ENCODE results near the gene TSGA10IP. TPM values are rescaled to one million over a fixed set of nuclear protein-coding genes. Genes with fewer than 3 reads are reported as not detected.

Gene TSGA10IP
- total and polyA plus RNA-seq, 10 of the 15 experiments (the other 5 are each of a cell fraction or from before 2014, with no cell fraction given), result not detected

DNA sequence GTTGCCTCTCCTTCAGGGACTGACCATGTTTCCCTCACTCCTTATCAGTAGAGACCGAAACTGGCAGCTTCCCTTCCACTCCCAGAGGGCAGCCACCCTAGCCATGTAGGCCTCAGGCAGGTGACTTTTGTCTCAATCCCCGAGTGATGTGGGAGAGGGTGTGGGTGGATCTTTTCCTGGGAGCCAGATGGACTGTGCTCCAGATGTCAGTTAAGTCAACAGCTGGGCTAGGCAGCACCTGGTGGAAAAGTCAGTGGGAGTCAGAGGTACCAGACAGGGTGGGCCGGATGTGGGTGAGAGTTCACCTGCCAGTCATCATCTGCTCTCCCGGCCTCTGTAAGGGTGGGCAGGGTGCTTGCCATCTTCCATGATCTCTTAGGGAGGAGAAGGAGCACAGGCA, 58.9 kb downstream of the TSGA10IP start:
- TF ChIP-seq KAT2A (conservative IDR thresholded peaks at IDR 0.05; ENCODE audit: control insufficient read depth, low read depth, low read length) (no peak), RAD51 (IDR thresholded peaks at IDR 0.05) (no peak), E2F4 (IDR thresholded peaks at IDR 0.05; ENCODE audit: low read depth, low read length) (no peak), ZNF217 (IDR thresholded peaks at IDR 0.05) (no peak), ZZZ3 (IDR thresholded peaks at IDR 0.05; ENCODE audit: control insufficient read depth, insufficient read length, low read depth) (no peak), RAD21 (IDR thresholded peaks at IDR 0.05; ENCODE audit: insufficient read depth, low read depth, low read length) (no peak), CREM (IDR thresholded peaks at IDR 0.05; ENCODE audit: low read depth) (no peak), ASH2L (IDR thresholded peaks at IDR 0.05; ENCODE audit: borderline replicate concordance, low read depth) (no peak), ZNF207 (IDR thresholded peaks at IDR 0.05; ENCODE audit: borderline replicate concordance) (no peak), ESRRA (IDR thresholded peaks at IDR 0.05; ENCODE audit: low read length) (no peak), ZSCAN29 (IDR thresholded peaks at IDR 0.05) (no peak), CHD1 (IDR thresholded peaks at IDR 0.05; ENCODE audit: low read depth, low read length) (no peak)
- TF ChIP-seq, protein P1, sequence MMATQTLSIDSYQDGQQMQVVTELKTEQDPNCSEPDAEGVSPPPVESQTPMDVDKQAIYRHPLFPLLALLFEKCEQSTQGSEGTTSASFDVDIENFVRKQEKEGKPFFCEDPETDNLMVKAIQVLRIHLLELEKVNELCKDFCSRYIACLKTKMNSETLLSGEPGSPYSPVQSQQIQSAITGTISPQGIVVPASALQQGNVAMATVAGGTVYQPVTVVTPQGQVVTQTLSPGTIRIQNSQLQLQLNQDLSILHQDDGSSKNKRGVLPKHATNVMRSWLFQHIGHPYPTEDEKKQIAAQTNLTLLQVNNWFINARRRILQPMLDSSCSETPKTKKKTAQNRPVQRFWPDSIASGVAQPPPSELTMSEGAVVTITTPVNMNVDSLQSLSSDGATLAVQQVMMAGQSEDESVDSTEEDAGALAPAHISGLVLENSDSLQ (IDR thresholded peaks at IDR 0.05), result no peak; the same call in 1 of the 2 replicates
- no TSS peak for BruUV-seq (replicated peaks)
- H3K4me2 ChIP-seq (ENCODE audit: control insufficient read depth, insufficient read depth), result no peak overlapping the region
- no peak overlapping the region; the same call in 1 of the 2 replicates for H3K27ac ChIP-seq (ENCODE audit: control insufficient read depth, insufficient read depth)
- no peaks in the 10 kb centered on the region for H3K27me3 ChIP-seq (replicated peaks in 1 of 2; ENCODE audit: control insufficient read depth in 2 of 2, insufficient read depth in 2 of 2, low read length in 1 of 2)
- ChIA-PET RAD21 (ENCODE audit: unreplicated experiment) (no interaction called here), POLR2A (interaction anchor here (1.0 kb wide), 1 partner anchor 65 kb away, joined by 4 read pairs; no protein-coding TSS in a partner anchor), SMC1A (ENCODE audit: uncharacterized antibody, unreplicated experiment) (no interaction called here), CTCF (interaction anchor here (1.3 kb wide), 1 partner anchor 132 kb away, joined by 3 read pairs; no protein-coding TSS in a partner anchor)
- H3K4me1 ChIP-seq (ENCODE audit: control insufficient read depth, insufficient read depth, low read length), result peaks cover 11% of the 10 kb centered on the region
- in situ Hi-C loops (cut with MboI), result no loop called here
- WGBS (ENCODE audit: insufficient coverage, insufficient replicate concordance, low lambda C conversion rate, missing lambda C conversion rate), result 53% methylated on average over 4 of the region's 4 CpGs
- H3K9ac ChIP-seq (ENCODE audit: control insufficient read depth, insufficient read depth, low read length), result no peak overlapping the region
- H3K4me3 ChIP-seq, result no peak overlapping the region
- ATAC-seq (no peak), DNase-seq (ENCODE audit: low read depth, low spot score) (no peak), FAIRE-seq (no peak)
- H3K79me2 ChIP-seq (ENCODE audit: control insufficient read depth, insufficient read depth, low read length), result peaks cover 33% of the 10 kb centered on the region
- intact Hi-C loops (cut with micrococcal nuclease; ENCODE audit: unreplicated experiment), result no loop called here
- no peaks in the 10 kb centered on the region for H4K20me1 ChIP-seq (ENCODE audit: control insufficient read depth, insufficient read depth)
- peaks cover 9 to 11% of the 10 kb centered on the region in 2 experiments for H3K36me3 ChIP-seq (ENCODE audit: control insufficient read depth in 2 of 2, insufficient read depth in 2 of 2, low read length in 1 of 2)
- no peaks in the 10 kb centered on the region for H3K9me3 ChIP-seq (replicated peaks; ENCODE audit: control insufficient read depth, insufficient read depth, low read length)
- H2AFZ ChIP-seq (ENCODE audit: control insufficient read depth, low read depth, low read length), result no peak overlapping the region
